Activated CD8-positive, alpha-beta memory T cell treated with anti-CD3 and anti-CD28 coated beads for 36 hours (primary cell): ENCODE data around the gene ZNF750. TPM values are rescaled to one million over a fixed set of nuclear protein-coding genes. Genes with fewer than 3 reads are reported as not detected.
"Not testable (repeated sequence)": the region's sequence is repeated elsewhere in the genome, so short reads cannot be mapped to it uniquely, and the experiment has no call there.

ENCODE experiments used
- CTCF ChIA-PET: fragments of 350-600 bp; sonication (Branson Sonifier 250); formaldehyde crosslinking; loops from one replicate; lab custom pipeline; 2021; ENCODE audit warnings: antibody characterized with exemption; lab: Charles Lee
- POLR2A ChIA-PET: fragments of 350-600 bp; sonication (Branson Sonifier 250); formaldehyde crosslinking; loops from one replicate; lab custom pipeline; 2021; ENCODE audit warnings: antibody characterized with exemption; lab: Charles Lee
- total RNA-seq, 2 experiments: library from RNA; stranded (reverse); gene quantifications; one replicate each; pipeline ENCODE4 v1.2.3, GENCODE V29; 2021

Gene ZNF750
- total RNA-seq, 2 experiments from 2014 or later = not detected

GRCh38 chr17:82788206-82789001, 51.4 kb downstream of the ZNF750 start:
- POLR2A ChIA-PET = no interaction called here
- CTCF ChIA-PET = no interaction called here

DNA sequence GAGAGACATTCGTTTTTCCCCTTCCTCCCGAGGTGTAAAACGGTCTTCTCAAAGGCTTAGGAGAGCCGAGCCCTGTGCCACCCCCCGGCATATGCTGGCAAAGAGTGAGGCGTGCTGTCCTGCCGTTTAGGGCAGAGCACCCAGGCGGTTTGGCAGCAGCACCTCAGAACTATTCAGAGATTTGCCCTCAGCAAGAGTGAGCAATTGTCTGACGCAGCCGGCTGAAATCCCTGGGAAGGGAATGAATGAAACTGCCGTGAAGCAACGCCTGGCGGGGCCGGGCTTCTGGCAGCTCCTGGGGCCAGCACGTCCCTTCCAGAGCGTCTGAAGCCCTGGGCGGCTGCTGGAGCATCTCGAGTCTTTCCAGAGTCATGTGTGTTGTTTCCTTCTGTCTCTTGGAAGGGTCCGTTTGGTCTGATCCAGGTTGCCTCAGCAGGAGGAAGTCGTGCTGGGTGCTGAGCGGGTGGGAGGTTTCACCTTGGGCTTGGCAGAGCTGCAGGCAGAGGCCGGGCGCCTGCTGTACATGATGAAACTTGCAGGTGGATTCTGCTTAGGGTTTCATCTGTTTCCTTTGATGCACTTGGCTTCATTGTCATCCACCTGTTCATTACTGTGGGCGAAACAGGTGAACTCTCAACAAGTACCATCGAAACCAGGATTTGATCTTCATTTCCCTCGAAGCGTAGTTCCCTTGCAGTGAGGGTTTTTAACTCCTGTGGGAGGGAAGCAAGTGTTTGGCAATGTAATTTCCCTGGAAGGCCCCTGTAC, 52.6 kb downstream of the ZNF750 start:
- CTCF ChIA-PET = no interaction called here
- POLR2A ChIA-PET = no interaction called here

DNA sequence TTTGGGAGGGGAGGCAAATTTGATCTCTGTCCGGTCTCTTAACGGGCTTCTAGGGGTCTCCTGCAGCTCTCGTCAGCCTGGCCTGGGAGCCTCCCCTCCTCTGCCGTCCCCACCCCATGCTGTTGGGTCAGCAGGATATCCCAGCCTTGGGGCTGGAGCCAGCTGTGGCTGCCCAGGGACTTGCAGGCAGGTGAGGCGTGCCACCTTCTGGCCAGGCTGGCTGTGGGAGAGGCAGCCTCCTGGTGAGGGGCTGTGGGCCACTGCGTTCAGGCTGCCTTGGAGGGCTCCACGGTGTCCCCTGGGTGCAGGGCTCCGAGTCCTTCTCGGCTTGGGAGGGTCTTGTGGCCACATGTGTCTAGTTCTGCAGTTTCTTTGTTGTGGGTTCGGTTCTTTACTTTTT, 53.4 kb downstream of the ZNF750 start:
- POLR2A ChIA-PET = no interaction called here

GRCh38 chr17:82785581-82785980, 54.2 kb downstream of the ZNF750 start:
- CTCF ChIA-PET, POLR2A ChIA-PET: not testable (repeated sequence)

More for the DNA sequence above, 53.4 kb downstream of the ZNF750 start:
- CTCF ChIA-PET = no interaction called here

GRCh38 chr17:82783498-82783897, 56.3 kb downstream of the ZNF750 start:
- ChIA-PET POLR2A (no interaction called here), CTCF (no interaction called here)

DNA sequence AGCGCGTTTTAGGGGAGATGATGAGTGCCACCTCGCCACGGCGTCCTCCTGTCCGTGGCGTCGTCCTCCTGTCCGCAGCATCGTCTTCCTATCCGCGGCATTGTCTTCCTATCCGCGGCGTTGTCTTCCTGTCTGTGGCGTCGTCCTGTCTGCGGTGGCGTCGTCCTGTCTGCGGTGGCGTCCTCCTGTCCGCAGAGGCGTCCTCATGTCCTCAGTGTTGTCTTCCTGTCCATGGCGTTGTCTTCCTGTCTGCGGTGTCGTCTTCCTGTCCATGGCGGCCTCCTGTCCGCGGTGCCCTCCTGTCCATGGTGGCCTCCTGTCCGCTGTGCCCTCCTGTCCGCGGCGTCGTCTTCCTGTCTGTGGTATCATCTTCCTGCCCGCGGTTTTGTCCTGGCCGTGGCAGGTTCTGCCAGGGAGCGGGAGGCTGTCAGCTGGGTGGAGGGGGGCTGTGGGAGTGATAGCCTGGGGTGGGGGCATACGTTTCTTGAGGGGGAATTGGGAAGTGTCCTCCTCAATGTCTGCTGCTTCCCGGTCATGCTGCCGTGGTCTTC, 57.1 kb downstream of the ZNF750 start:
- POLR2A ChIA-PET = no interaction called here
- CTCF ChIA-PET = interaction anchor here (0.9 to 2.5 kb wide), 4 partner anchors 11 to 135 kb away, joined by 3 to 10 read pairs (median 4); no protein-coding TSS in a partner anchor

- ChIA-PET POLR2A (no interaction called here), CTCF (interaction anchor here (0.6 to 2.5 kb wide), 16 partner anchors 9 to 316 kb away, joined by 3 to 10 read pairs (median 4); partner anchors contain the start of gene FN3KRP)
Observed at GRCh38 chr17:82781894-82782274, 57.9 kb downstream of the ZNF750 start.

DNA sequence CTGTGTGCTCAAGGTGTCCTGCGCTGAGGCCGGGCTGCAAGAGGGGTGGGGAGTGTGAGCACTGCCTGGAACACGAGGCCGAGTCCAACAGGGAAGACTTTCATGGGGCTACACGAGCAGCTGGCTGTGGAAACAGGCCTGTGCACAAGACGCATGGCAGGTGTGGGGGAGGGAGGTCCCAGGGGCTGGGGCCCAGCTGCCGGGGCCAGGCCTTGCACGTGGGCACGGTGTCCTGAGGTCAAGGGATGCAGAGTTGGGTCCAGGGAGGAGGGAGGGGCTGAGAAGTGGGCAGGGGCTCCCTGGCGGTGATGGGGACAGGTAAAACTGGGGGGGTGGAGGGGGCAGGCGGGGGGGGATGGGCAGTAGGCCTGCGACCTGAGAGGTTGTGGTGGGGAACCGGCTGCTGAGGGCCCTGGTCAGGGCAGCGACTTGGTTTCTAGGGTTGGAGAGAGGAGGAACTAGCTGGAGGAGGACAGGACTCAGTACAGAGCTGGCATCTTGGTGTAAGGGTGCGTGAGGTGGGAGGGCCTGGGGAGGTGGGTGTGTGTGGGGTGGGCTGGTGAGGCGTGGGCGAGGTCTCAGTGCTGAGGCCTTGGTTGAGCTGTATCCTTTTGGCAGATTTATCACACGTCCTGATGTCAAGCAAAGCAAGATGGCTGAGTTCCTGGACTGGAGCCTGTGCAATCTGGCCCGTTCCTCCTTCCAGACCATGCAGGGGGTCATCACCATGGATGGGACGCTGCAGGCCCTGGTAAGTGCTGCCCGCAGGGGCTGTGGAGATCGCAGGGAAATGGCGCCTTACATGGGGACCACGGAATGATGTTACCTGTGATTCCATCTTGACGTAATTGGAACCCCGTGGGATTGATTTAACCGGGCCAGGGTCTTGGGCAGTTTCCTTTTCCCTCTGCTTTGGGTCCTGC, 58.6 kb downstream of the ZNF750 start:
- ChIA-PET POLR2A (no interaction called here), CTCF (interaction anchor here (0.5 to 2.5 kb wide), 20 partner anchors 9 to 640 kb away, joined by 3 to 10 read pairs (median 4); partner anchors contain the start of gene FN3KRP)

- CTCF ChIA-PET = interaction anchor here (1.5 to 2.5 kb wide), 4 partner anchors 27 to 137 kb away, joined by 3 to 10 read pairs (median 6); no protein-coding TSS in a partner anchor
Observed at GRCh38 chr17:82780195-82780594, 59.6 kb downstream of the ZNF750 start.

DNA sequence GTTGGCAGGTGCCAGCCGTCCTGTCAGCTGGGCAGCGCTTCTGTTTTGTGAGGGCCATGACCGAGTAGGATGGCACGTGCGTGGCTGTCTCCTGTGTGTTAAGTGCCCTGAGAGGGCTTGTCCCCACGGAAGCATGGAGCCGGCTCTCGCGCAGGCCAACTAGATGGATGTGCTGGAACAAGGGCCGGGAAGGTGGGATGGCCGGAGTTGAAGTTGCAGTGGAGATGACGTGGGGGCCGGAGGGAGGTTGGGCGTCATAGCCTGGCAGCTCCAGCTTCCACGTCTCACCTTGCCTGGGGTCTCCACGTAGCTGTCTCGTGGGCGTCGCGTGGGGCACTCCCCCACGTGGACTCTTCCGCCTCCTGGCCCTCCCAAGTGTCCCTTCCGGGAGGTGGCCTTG, 60.3 kb downstream of the ZNF750 start:
- CTCF ChIA-PET = interaction anchor here (1.5 to 1.8 kb wide), 2 partner anchors 26 to 134 kb away, joined by 3 to 6 read pairs; no protein-coding TSS in a partner anchor
- POLR2A ChIA-PET = no interaction called here

More at GRCh38 chr17:82780195-82780594, 59.6 kb downstream of the ZNF750 start:
- POLR2A ChIA-PET = interaction anchor here (0.6 kb wide), 1 partner anchor 170 kb away, joined by 6 read pairs; no protein-coding TSS in a partner anchor

Other genes with a start within 250 kb of the ZNF750 start
- 10 to 100 TPM; 57.0 to 57.9 TPM for gene WDR45B, start 191.6 kb downstream of the ZNF750 start, total RNA-seq
- 1 to 10 TPM; 1.7 to 2.4 TPM for gene RAB40B, start 141.3 kb downstream of the ZNF750 start, total RNA-seq
- gene FN3KRP, start 123.3 kb downstream of the ZNF750 start, total RNA-seq = 10 to 100 TPM; 39.1 to 41.4 TPM
- gene FN3K, start 104.4 kb downstream of the ZNF750 start, total RNA-seq = 1 to 10 TPM; 1.0 to 1.8 TPM
- 10 to 100 TPM; 82.7 to 84.2 TPM for gene TBCD, start 88.0 kb downstream of the ZNF750 start, total RNA-seq
- 10 to 100 TPM; 29.5 to 34.8 TPM for gene METRNL, start 239.6 kb upstream of the ZNF750 start, total RNA-seq